B cell (primary cell): Measurements from ENCODE around the gene SH3GL1. TPM values are rescaled to one million over a fixed set of nuclear protein-coding genes. Genes with fewer than 3 reads are reported as not detected.

Experiments
- ATAC-seq: fragments of 200-7000 bp; cut with Tn5 transposase; one replicate; pipeline ENCODE4 v1.10.0; 2021; ENCODE audit warnings: low read depth, mild to moderate bottlenecking, moderate number of reproducible peaks, moderate library complexity
- CTCF ChIA-PET: fragments of 350-600 bp; sonication (Branson Sonifier 250); formaldehyde crosslinking; loops from one replicate; lab custom pipeline; 2021; ENCODE audit warnings: antibody characterized with exemption, inconsistent platforms; lab: Charles Lee
- POLR2A ChIA-PET: fragments of 350-600 bp; sonication (Branson Sonifier 250); formaldehyde crosslinking; loops from one replicate; lab custom pipeline; 2021; ENCODE audit warnings: antibody characterized with exemption; lab: Charles Lee
- DNase-seq: peaks from one replicate; pipeline ENCODE4 v3.0.0; 2013
- H2AFZ ChIP-seq: 2 replicates; pipeline ENCODE4 v1.6.1; 2012; ENCODE audit warnings: mild to moderate bottlenecking, low read depth, low read length; ENCODE audit not compliant: insufficient read depth, poor library complexity, severe bottlenecking
- H3K27ac ChIP-seq, 2 donors: 1 replicate in 1 of 2; 2 replicates in 1 of 2; pipeline ENCODE4 v1.5.1; 2012 to 2013; ENCODE audit warnings: low read length in 2 of 2, mild to moderate bottlenecking in 2 of 2, moderate library complexity in 1 of 2
- H3K27me3 ChIP-seq, 4 experiments: fragments of 200-600 bp in 1 of 4; sonication (generic) in 1 of 4; replicated peaks in 1 of 4; 1 replicate in 2 of 4; 2 replicates in 2 of 4; pipeline versions ENCODE4 v1.6.1 to v1.7.0; 2013 to 2016; ENCODE audit warnings: low read length in 3 of 4, mild to moderate bottlenecking in 2 of 4, mixed read lengths in 1 of 4, moderate library complexity in 1 of 4; ENCODE audit not compliant: insufficient read depth in 4 of 4, control insufficient read depth in 3 of 4; ENCODE audit errors: control extremely low read depth in 1 of 4
- H3K36me3 ChIP-seq, 2 experiments: replicated peaks in 1 of 2; 1 replicate in 1 of 2; 2 replicates in 1 of 2; pipeline versions ENCODE4 v1.6.1 to v1.7.1; 2013; ENCODE audit warnings: low read length in 1 of 2; ENCODE audit not compliant: insufficient read depth in 2 of 2, control insufficient read depth in 1 of 2; ENCODE audit errors: control extremely low read depth in 1 of 2, extremely low read depth in 1 of 2
- H3K4me1 ChIP-seq, 2 donors: fragments of 200-600 bp in 1 of 2; sonication (generic) in 1 of 2; 1 replicate in 1 of 2; 2 replicates in 1 of 2; pipeline versions ENCODE4 v1.5.1 to v1.6.1; 2013 to 2017; ENCODE audit warnings: low read length in 2 of 2; ENCODE audit not compliant: control insufficient read depth in 2 of 2, insufficient read depth in 2 of 2
- H3K4me2 ChIP-seq: replicated peaks from 2 replicates; pipeline ENCODE3; 2012; ENCODE audit warnings: mild to moderate bottlenecking, low read depth, low read length; ENCODE audit not compliant: poor library complexity, severe bottlenecking
- H3K4me3 ChIP-seq, 5 experiments: fragments of 200-600 bp in 1 of 5; sonication (generic) in 1 of 5; 1 replicate in 3 of 5; 2 replicates in 2 of 5; pipeline versions ENCODE4 v1.5.1 to v1.7.0; 2011 to 2016; ENCODE audit warnings: low read length in 4 of 5, mild to moderate bottlenecking in 4 of 5, low read depth in 2 of 5, control low read depth in 1 of 5, moderate library complexity in 1 of 5; ENCODE audit not compliant: insufficient read depth in 1 of 5; ENCODE audit errors: control extremely low read depth in 1 of 5, extremely low read depth in 1 of 5
- H3K79me2 ChIP-seq: fragments of 200-600 bp; sonication (generic); one replicate; pipeline ENCODE4 v1.6.0; 2016; ENCODE audit warnings: low read length; ENCODE audit not compliant: control insufficient read depth, insufficient read depth
- H3K9ac ChIP-seq: fragments of 200-600 bp; sonication (generic); 2 replicates; pipeline ENCODE4 v1.6.1; 2017; ENCODE audit warnings: mild to moderate bottlenecking, low read length, moderate library complexity
- H3K9me3 ChIP-seq, 3 donors: one replicate each; pipeline versions ENCODE4 v1.6.1 to v1.7.1; 2013; ENCODE audit warnings: low read length in 2 of 3; ENCODE audit not compliant: control insufficient read depth in 2 of 3, insufficient read depth in 1 of 3; ENCODE audit errors: control extremely low read depth in 1 of 3
- H4K20me1 ChIP-seq: 2 replicates; pipeline ENCODE4 v1.6.0; 2012; ENCODE audit warnings: mild to moderate bottlenecking, low read length; ENCODE audit not compliant: insufficient read depth, control insufficient read depth, poor library complexity, severe bottlenecking
- H3K27ac Mint-ChIP-seq: one replicate; pipeline ENCODE4 v1.8.0; 2021; ENCODE audit warnings: mixed read lengths
- H3K27me3 Mint-ChIP-seq: one replicate; pipeline ENCODE4 v1.8.0; 2021; ENCODE audit warnings: mixed read lengths
- H3K4me1 Mint-ChIP-seq: one replicate; pipeline ENCODE4 v1.8.0; 2021; ENCODE audit warnings: mixed read lengths
- H3K4me3 Mint-ChIP-seq: one replicate; pipeline ENCODE4 v1.8.0; 2021; ENCODE audit warnings: mixed read lengths
- H3K9me3 Mint-ChIP-seq: one replicate; pipeline ENCODE4 v1.8.0; 2022; ENCODE audit warnings: mixed read lengths; ENCODE audit not compliant: insufficient read depth
- EZH2 ChIP-seq: IDR thresholded peaks from 2 replicates; pipeline ENCODE4 v1.6.1; 2012; ENCODE audit warnings: borderline replicate concordance, low read depth, mild to moderate bottlenecking, moderate library complexity, low read length; ENCODE audit not compliant: insufficient read depth, poor library complexity, severe bottlenecking
- WGBS: methylation state at CpG from one replicate; pipeline ENCODE4 v1.1.5; 2013; ENCODE audit warnings: missing lambda C conversion rate; ENCODE audit not compliant: insufficient coverage; 5-methylcytosine and 5-hydroxymethylcytosine counted together
- intact Hi-C: fragments of 100-400 bp; cut with micrococcal nuclease; formaldehyde crosslinking; loops from one replicate; pipeline ENCODE4 v1.10.0; 2022
- polyA plus RNA-seq: library from polyadenylated mRNA; depleted of rRNA; stranded (reverse); fragments of >200 nt; gene quantifications from 2 replicates; pipeline ENCODE4 v1.2.3, GENCODE V29; 2012
- total RNA-seq, 2 donors: library from RNA; stranded (reverse); fragments of 120-200 nt in 1 of 2; gene quantifications; 1 replicate in 1 of 2; 2 replicates in 1 of 2; pipeline versions ENCODE4 v1.2.3 to v1.2.4, GENCODE V29; 2013 to 2022
- TF ChIP-seq, protein P1 (sequence below): fragments of 200-600 bp; IDR thresholded peaks from one replicate; pipeline ENCODE4 v1.8.0; 2022; ENCODE audit warnings: antibody characterized with exemption, mild to moderate bottlenecking

Gene SH3GL1
- total and polyA plus RNA-seq, 2 donors (not counting 1 experiment from before 2014, with no cell fraction given): 37.2 to 42.4 TPM

DNA sequence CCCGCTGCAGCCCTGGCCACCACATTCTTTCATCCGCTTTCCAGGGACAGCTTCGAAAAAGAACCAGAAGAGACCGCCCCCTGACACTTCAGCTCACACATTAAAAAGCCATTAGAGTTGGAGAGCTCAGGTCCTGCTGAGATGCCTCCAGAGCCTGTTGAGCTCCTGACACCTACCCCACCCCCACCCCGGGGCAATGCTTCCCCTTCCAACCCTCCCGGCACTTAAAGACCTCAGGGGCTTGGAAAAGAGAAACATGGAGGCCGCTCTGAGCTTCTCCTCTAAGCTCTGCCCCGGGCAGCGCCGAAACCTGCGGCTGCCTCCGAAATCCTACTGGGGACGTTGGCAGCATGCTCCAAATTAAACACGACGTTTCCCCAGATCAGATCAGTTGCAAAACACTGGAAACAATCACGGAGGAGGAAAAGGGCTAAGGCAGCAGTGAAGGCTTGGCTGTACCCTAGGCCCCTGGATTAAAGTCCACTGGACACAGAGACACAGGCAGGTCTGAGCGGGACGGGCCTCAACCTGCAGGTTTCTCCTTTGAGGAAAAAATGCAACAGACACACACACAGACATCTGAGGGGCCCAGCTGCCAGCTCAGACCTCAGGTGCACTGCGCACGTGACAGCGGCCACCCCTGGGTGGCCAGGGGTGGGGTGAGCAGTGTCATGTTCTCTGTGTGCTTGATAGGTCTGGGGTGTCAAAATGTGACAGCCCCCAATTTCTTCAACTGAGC lies 9.6 kb downstream of the SH3GL1 start:
- peak overlapping the region in 1 of 2 donors; percentile 5 for H3K27ac ChIP-seq
- H3K9ac ChIP-seq: no peak overlapping the region
- peaks cover 0 to 6% of the 10 kb centered on the region in 2 donors for H3K4me1 ChIP-seq
- H3K4me1 Mint-ChIP-seq: peaks cover 36% of the 10 kb centered on the region
- H3K4me3 Mint-ChIP-seq: no peak overlapping the region
- H4K20me1 ChIP-seq: peaks cover 99% of the 10 kb centered on the region
- H3K79me2 ChIP-seq: peaks cover 99% of the 10 kb centered on the region
- H3K27me3 ChIP-seq: no peaks in the 10 kb centered on the region
- peak overlapping the region; percentile 11 for H3K4me2 ChIP-seq
- no peak for TF ChIP-seq EZH2
- TF ChIP-seq, protein P1, sequence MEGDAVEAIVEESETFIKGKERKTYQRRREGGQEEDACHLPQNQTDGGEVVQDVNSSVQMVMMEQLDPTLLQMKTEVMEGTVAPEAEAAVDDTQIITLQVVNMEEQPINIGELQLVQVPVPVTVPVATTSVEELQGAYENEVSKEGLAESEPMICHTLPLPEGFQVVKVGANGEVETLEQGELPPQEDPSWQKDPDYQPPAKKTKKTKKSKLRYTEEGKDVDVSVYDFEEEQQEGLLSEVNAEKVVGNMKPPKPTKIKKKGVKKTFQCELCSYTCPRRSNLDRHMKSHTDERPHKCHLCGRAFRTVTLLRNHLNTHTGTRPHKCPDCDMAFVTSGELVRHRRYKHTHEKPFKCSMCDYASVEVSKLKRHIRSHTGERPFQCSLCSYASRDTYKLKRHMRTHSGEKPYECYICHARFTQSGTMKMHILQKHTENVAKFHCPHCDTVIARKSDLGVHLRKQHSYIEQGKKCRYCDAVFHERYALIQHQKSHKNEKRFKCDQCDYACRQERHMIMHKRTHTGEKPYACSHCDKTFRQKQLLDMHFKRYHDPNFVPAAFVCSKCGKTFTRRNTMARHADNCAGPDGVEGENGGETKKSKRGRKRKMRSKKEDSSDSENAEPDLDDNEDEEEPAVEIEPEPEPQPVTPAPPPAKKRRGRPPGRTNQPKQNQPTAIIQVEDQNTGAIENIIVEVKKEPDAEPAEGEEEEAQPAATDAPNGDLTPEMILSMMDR: no peak
- peaks cover 1 to 41% of the 10 kb centered on the region in 2 experiments for H3K36me3 ChIP-seq
- H3K4me3 ChIP-seq: no peak overlapping the region
- no peak overlapping the region for H2AFZ ChIP-seq
- no peak overlapping the region for H3K27ac Mint-ChIP-seq
- H3K9me3 Mint-ChIP-seq: no peaks in the 10 kb centered on the region
- intact Hi-C loops: no loop called here
- POLR2A ChIA-PET: no interaction called here
- no peaks in the 10 kb centered on the region for H3K27me3 Mint-ChIP-seq
- no peak for DNase-seq
- no peaks in the 10 kb centered on the region for H3K9me3 ChIP-seq
- CTCF ChIA-PET: no interaction called here
- no peak for ATAC-seq
- 78% methylated on average over 15 of the region's 21 CpGs for WGBS

DNA sequence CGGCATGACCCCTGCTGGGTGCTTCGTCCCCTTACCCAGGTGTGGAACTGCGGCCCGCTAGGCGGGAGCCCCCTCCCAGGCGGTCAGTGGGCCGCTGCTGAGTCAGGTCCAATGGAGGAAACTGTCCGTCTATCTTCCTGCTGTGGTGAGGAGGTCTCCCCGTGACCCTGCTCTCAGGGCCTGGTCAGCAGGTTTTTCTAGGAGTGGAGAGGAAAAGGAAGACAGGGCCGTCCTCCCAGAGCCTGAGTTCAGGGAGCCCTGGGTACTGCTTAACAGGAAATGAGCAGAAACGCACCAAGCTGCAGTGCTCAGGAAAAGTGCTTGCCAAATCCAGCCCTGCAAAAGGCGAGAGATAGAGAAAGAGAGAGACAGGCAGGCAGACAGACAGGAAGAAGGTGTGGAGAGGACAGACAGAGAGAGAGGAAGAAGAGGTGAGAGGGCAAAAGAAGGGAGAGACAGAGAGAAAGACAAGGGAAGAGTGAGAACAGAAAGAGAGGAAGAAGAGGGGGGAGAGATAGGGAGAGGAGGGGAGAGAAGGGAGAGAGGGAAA lies 10.3 kb downstream of the SH3GL1 start:
- Histone ChIP-seq H3K36me3 (peaks cover 0 to 39% of the 10 kb centered on the region in 2 experiments), H2AFZ (no peak overlapping the region), H3K79me2 (peaks cover 100% of the 10 kb centered on the region), H3K4me2 (peak overlapping the region; percentile 11), H3K27me3 (no peaks in the 10 kb centered on the region), H3K4me3 (no peak overlapping the region), H3K9ac (no peak overlapping the region), H3K27ac (peak overlapping the region in 1 of 2 donors; percentile 5), H3K4me1 (peaks cover 0 to 6% of the 10 kb centered on the region in 2 donors), H4K20me1 (peaks cover 99% of the 10 kb centered on the region), H3K9me3 (no peaks in the 10 kb centered on the region)
- H3K9me3 Mint-ChIP-seq: no peaks in the 10 kb centered on the region
- DNase-seq (no peak), ATAC-seq (no peak)
- intact Hi-C loops: no loop called here
- 82% methylated on average over 11 of the region's 12 CpGs for WGBS
- H3K27me3 Mint-ChIP-seq: no peaks in the 10 kb centered on the region
- POLR2A ChIA-PET: no interaction called here
- no peak overlapping the region for H3K27ac Mint-ChIP-seq
- CTCF ChIA-PET: interaction anchor here (0.5 kb wide), 1 partner anchor 147 kb away, joined by 4 read pairs; no protein-coding TSS in a partner anchor
- no peak overlapping the region for H3K4me3 Mint-ChIP-seq
- TF ChIP-seq EZH2: no peak
- TF ChIP-seq, protein P1: no peak
- H3K4me1 Mint-ChIP-seq: peaks cover 33% of the 10 kb centered on the region
